ENCODE data around the gene ALDH1L1. TPM values are rescaled to one million over a fixed set of nuclear protein-coding genes. Genes with fewer than 3 reads are reported as not detected.

Gene ALDH1L1
- total RNA-seq, 4 donors from 2014 or later = 19.2 to 39.9 (median 25.9) TPM

DNA sequence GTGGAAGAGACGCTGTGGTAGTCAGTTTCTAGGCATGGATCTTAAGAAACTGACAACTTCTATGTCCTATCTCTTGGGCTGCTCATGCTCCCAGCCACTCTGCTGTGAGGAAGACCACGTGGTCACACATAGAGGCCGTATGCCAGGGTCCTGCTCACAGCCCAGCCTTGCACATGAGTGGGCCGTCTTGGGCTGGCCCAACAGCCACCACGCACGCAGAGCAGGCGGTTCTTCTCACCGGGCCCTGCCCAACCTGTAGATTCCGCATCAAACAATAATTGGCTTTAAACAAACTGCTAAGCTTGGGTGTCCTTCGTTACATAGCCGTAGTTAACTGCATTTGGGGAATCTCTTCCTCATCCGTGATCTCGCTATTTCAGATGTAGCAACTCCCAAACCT is 122.5 kb downstream of the ALDH1L1 start:
- Histone ChIP-seq H3K27me3 (no peaks in the 10 kb centered on the region), H3K9me3 (no peaks in the 10 kb centered on the region), H3K4me3 (no peak overlapping the region), H3K4me1 (peaks cover 7 to 18% (median 11%) of the 10 kb centered on the region in 4 donors), H3K36me3 (peaks cover 0 to 22% (median 4%) of the 10 kb centered on the region in 4 donors), H3K27ac (replicated peaks in 1 of 4) (no peak overlapping the region)
- 95% methylated on average over 13 of the region's 13 CpGs for WGBS
- intact Hi-C loops (cut with DNase I) = no loop called here
- TF ChIP-seq, protein P1, sequence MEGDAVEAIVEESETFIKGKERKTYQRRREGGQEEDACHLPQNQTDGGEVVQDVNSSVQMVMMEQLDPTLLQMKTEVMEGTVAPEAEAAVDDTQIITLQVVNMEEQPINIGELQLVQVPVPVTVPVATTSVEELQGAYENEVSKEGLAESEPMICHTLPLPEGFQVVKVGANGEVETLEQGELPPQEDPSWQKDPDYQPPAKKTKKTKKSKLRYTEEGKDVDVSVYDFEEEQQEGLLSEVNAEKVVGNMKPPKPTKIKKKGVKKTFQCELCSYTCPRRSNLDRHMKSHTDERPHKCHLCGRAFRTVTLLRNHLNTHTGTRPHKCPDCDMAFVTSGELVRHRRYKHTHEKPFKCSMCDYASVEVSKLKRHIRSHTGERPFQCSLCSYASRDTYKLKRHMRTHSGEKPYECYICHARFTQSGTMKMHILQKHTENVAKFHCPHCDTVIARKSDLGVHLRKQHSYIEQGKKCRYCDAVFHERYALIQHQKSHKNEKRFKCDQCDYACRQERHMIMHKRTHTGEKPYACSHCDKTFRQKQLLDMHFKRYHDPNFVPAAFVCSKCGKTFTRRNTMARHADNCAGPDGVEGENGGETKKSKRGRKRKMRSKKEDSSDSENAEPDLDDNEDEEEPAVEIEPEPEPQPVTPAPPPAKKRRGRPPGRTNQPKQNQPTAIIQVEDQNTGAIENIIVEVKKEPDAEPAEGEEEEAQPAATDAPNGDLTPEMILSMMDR (IDR thresholded peaks at IDR 0.05) = no peak
- TF ChIP-seq POLR2A (IDR thresholded peaks at IDR 0.05; ENCODE audit: low read depth) (no peak), EP300 (IDR thresholded peaks at IDR 0.05) (no peak), POLR2AphosphoS5 (IDR thresholded peaks at IDR 0.05) (no peak)
- DNase-seq (ENCODE audit: extremely low spot score) = no peak

DNA sequence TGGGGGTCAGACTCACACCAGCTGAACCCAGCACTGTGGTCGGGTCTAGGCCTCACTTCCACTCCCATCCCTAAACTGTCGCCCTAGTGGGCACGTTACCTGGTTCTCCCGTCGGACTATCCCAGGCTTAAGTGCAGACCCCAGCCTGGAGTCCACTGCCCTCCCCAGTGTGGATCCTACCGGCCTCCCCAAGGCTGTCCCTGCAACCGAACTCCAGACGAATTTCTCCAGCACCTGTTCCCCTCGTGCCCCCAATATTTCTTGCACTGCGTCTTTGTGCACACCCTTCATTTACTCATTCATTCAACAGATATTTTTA is 122.9 kb downstream of the ALDH1L1 start:
- Histone ChIP-seq H3K27me3 (no peaks in the 10 kb centered on the region), H3K27ac (replicated peaks in 1 of 4) (no peak overlapping the region), H3K9me3 (no peaks in the 10 kb centered on the region), H3K4me1 (peaks cover 7 to 18% (median 11%) of the 10 kb centered on the region in 4 donors), H3K36me3 (peaks cover 0 to 22% (median 4%) of the 10 kb centered on the region in 4 donors), H3K4me3 (no peak overlapping the region)
- WGBS = 82% methylated on average over 10 of the region's 10 CpGs
- intact Hi-C loops (cut with DNase I) = no loop called here
- TF ChIP-seq, protein P1 (IDR thresholded peaks at IDR 0.05) = no peak
- no peak for TF ChIP-seq EP300 (IDR thresholded peaks at IDR 0.05)
- TF ChIP-seq POLR2AphosphoS5 (IDR thresholded peaks at IDR 0.05) = no peak
- no peak for TF ChIP-seq POLR2A (IDR thresholded peaks at IDR 0.05; ENCODE audit: low read depth)
- DNase-seq (ENCODE audit: extremely low spot score) = no peak

DNA sequence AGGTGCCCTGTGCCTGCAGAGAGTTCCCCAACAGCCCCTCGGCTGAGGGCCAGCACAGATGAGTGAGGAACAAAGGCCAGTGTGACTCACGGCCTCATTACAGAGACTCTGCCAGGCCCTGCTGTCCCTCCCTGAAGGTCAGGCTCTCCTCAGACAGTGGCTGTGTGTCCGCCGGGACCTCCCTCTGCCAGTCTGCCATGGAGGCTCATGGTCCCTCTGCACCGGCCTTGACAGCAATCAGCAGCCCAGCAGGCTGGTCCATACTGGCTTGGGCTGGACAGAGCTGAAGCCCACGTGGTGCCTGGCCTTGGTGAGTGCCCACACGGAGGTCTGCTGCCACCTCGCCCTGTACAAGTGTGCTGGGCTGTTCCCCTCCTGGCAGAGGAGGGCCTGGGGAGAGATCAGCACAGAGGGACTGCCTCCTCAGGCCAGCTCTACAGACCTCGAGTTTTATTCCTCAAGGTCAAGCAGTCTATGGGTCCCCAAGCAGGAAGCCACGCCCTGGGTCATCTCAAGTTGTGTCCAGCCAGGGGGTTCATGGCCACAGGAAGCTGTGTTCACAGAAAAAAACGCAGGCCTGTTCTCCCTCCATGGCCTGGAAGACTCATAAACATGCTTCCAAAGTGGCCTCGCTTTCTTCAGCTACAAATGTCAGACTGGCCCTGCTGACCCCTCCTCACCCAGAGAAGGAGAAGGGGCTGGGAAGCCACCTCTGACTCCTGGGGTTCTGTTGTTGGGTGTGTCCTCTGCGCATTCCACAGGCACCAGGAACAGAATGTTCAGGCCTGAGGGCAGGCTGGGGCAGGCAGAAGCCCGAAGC is 123.5 kb downstream of the ALDH1L1 start:
- Histone ChIP-seq H3K27ac (replicated peaks in 1 of 4) (no peak overlapping the region), H3K36me3 (peaks cover 0 to 22% (median 4%) of the 10 kb centered on the region in 4 donors), H3K4me3 (no peak overlapping the region), H3K4me1 (peaks cover 7 to 18% (median 11%) of the 10 kb centered on the region in 4 donors), H3K27me3 (no peaks in the 10 kb centered on the region), H3K9me3 (no peaks in the 10 kb centered on the region)
- peak; percentile 87 for DNase-seq (ENCODE audit: extremely low spot score)
- WGBS = 71% methylated on average over 4 of the region's 14 CpGs
- intact Hi-C loops (cut with DNase I) = no loop called here
- no peak for TF ChIP-seq POLR2AphosphoS5 (IDR thresholded peaks at IDR 0.05)

DNA sequence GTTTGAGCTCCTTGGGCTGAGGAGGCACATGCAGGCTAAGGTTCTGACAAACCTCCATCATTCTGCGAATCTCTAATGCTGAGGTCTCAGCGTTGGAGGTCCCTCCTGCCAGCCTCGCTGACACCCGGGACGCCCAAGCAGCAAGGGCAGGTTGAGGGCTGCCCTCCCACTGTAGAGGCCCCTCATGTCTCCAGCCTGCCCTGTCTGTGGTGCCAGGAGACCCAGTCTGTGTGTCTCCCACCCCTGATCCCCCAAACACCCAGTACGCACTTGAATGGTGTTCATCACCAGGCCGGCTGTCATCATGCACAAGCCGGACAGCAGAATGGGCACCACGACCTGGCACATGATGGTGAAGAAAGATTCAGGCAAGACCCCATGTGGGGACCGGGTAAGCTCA is 124.3 kb downstream of the ALDH1L1 start:
- intact Hi-C loops (cut with DNase I) = no loop called here

DNA sequence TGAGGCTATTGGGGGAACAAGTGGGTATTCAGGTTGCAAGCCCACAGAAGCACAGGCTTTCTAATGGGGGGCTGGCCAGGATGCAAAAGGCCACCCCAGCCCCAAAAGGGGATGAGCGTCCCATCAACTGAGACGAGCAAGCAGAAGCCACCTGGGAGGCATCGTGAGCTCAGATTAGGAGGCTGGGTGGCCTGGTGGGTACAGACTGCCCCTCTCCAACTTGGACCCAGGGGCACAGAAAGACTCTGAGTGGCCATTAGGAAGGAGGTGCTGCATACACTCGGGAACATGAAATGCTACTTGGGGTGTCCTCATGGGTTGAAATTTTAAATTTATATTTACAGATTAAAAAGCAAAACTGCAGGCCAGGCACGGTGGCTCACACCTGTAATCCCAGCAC is 125.5 kb downstream of the ALDH1L1 start:
- DNase-seq (ENCODE audit: extremely low spot score) = peak; percentile 64
- H3K27me3 ChIP-seq = no peaks in the 10 kb centered on the region
- 94% methylated on average over 5 of the region's 5 CpGs for WGBS
- H3K4me1 ChIP-seq = peaks cover 7 to 14% (median 11%) of the 10 kb centered on the region in 4 donors
- intact Hi-C loops (cut with DNase I) = no loop called here
- H3K4me3 ChIP-seq = no peak overlapping the region
- peaks cover 5 to 30% (median 11%) of the 10 kb centered on the region in 4 donors for H3K36me3 ChIP-seq
- no peak overlapping the region for H3K27ac ChIP-seq (replicated peaks in 1 of 4)
- no peaks in the 10 kb centered on the region for H3K9me3 ChIP-seq
- no peak for TF ChIP-seq POLR2AphosphoS5 (IDR thresholded peaks at IDR 0.05)
- no peak for TF ChIP-seq EP300 (IDR thresholded peaks at IDR 0.05)

More for the DNA sequence above, 124.3 kb downstream of the ALDH1L1 start:
- TF ChIP-seq POLR2AphosphoS5 (IDR thresholded peaks at IDR 0.05) (no peak), EP300 (IDR thresholded peaks at IDR 0.05) (no peak), POLR2A (IDR thresholded peaks at IDR 0.05; ENCODE audit: low read depth) (no peak)
- TF ChIP-seq, protein P1 (IDR thresholded peaks at IDR 0.05) = no peak
- Histone ChIP-seq H3K9me3 (no peaks in the 10 kb centered on the region), H3K27ac (replicated peaks in 1 of 4) (no peak overlapping the region), H3K4me3 (no peak overlapping the region), H3K36me3 (peaks cover 0 to 22% (median 4%) of the 10 kb centered on the region in 4 donors), H3K27me3 (no peaks in the 10 kb centered on the region), H3K4me1 (peaks cover 7 to 18% (median 11%) of the 10 kb centered on the region in 4 donors)
- DNase-seq (ENCODE audit: extremely low spot score) = peak; percentile 62
- WGBS = 100% methylated on average over 4 of the region's 10 CpGs
